Activated T-cell treated with anti-CD3 and anti-CD28 coated beads, Interleukin-2, amount 50 U/mL, for 4 hours (primary cell): ENCODE data around the gene RSU1. TPM values are rescaled to one million over a fixed set of nuclear protein-coding genes. Genes with fewer than 3 reads are reported as not detected.
A peak's percentile ranks its signal among the peaks of the same experiment; 100 is the strongest.

Experiments
- ATAC-seq, 2 donors: fragments of 200-7000 bp; cut with Tn5 transposase; one replicate each; pipeline ENCODE4 v1.10.0; 2021
- DNase-seq: peaks from one replicate; pipeline ENCODE4 v3.0.0-alpha.2; 2020
- H3K27me3 Mint-ChIP-seq: one replicate; pipeline ENCODE4 v1.8.0; 2021; ENCODE audit warnings: low read depth, mixed read lengths
- H3K36me3 Mint-ChIP-seq: one replicate; pipeline ENCODE4 v1.8.0; 2022; ENCODE audit warnings: mixed read lengths; ENCODE audit not compliant: insufficient read depth
- H3K4me1 Mint-ChIP-seq: one replicate; pipeline ENCODE4 v1.8.0; 2021; ENCODE audit warnings: low read depth, mixed read lengths
- H3K4me3 Mint-ChIP-seq: one replicate; pipeline ENCODE4 v1.8.0; 2021; ENCODE audit warnings: mild to moderate bottlenecking, moderate library complexity, mixed read lengths
- H3K9me3 Mint-ChIP-seq: one replicate; pipeline ENCODE4 v1.8.0; 2021; ENCODE audit warnings: mixed read lengths
- total RNA-seq, 3 donors: library from RNA; stranded (reverse); gene quantifications; one replicate each; pipeline ENCODE4 v1.2.1, GENCODE V29; 2021

RSU1 gene
- total RNA-seq, 3 donors from 2014 or later, result 34.7 to 45.7 (median 44.7) TPM

DNA sequence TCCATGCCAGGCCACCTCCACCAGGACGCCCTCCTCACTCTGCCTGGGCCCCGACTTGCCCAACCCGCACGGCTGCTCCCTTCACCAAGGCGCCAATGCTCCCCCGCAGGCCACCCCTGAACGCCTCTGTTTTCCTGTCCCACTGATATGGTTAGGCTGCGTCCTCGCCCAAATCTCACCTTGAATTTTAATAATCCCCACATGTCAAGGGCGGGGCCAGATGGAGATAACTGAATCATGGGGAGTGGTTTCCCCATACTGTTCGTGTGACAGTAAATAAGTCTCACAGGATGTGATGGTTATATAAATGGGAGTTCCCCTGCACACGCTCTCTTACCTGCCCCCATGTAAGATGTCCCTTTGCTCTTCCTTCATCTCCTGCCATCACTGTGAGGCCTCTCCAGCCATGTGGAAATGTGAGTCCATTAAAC is 29.8 kb downstream of the RSU1 start:
- Mint-ChIP-seq H3K9me3 (peaks cover 2% of the 10 kb centered on the region), H3K27me3 (no peaks in the 10 kb centered on the region), H3K4me3 (peak overlapping the region; percentile 14), H3K36me3 (peaks cover 22% of the 10 kb centered on the region), H3K4me1 (peaks cover 29% of the 10 kb centered on the region)
- peak; percentile 97 to 98 for ATAC-seq
- DNase-seq, result peak; percentile 52

DNA sequence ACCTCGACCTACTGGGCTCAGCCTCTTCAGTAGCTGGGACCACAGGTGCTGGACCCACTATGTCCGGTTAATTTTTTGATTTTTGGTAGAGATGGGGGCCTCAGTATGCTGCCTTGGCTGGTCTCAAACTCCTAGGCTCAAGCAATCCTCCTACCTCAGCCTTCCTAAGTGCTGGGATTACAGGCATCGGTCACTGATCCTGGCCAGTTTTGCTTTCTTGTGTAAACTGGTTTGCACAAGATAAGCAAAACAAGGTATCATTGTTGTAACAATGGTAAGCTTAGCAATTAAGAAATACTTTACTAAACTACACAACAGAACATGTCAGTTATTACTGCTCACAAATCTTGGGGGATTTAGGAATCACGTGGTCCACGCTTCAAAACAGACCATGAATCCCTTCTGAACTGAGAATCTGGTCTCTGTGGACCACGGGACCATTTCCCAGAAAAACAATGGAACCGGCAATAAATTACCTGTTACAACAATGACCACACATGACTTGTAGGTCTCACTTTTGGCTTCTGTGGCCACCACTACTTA is 36.8 kb downstream of the RSU1 start:
- Mint-ChIP-seq H3K36me3 (peaks cover 27% of the 10 kb centered on the region), H3K4me3 (no peak overlapping the region), H3K27me3 (no peaks in the 10 kb centered on the region), H3K4me1 (peaks cover 30% of the 10 kb centered on the region), H3K9me3 (no peaks in the 10 kb centered on the region)
- DNase-seq, result no peak
- ATAC-seq, result no peak

DNA sequence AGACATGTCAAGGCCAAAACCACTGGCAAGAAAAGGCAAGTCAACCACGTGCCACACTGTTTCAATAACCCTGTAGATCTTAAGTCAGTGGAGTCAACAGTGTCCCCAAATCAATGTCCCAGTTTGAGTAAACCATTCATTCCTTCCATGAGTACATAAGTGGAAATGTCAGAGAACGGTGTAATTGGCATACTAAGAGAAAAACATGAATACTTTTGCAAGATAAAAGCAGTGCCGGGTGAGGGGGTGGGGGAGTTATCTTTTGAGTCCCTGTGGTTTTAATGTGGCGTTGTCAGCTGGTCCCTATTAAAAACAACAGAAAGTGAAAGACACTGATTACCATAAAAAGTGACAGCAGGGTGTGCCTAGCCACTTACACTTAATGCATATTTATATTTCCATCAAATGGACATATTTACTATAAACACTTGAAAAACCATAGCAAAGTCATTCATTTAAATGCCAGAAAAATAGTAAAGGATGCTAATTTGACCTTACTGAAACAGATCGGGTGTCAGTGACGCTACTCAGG is 37.8 kb downstream of the RSU1 start:
- DNase-seq (peak; percentile 47), ATAC-seq (peak; percentile 95 to 97)
- Mint-ChIP-seq H3K27me3 (no peaks in the 10 kb centered on the region), H3K36me3 (peaks cover 26% of the 10 kb centered on the region), H3K9me3 (no peaks in the 10 kb centered on the region), H3K4me1 (peaks cover 30% of the 10 kb centered on the region), H3K4me3 (peak overlapping the region; percentile 52)

DNA sequence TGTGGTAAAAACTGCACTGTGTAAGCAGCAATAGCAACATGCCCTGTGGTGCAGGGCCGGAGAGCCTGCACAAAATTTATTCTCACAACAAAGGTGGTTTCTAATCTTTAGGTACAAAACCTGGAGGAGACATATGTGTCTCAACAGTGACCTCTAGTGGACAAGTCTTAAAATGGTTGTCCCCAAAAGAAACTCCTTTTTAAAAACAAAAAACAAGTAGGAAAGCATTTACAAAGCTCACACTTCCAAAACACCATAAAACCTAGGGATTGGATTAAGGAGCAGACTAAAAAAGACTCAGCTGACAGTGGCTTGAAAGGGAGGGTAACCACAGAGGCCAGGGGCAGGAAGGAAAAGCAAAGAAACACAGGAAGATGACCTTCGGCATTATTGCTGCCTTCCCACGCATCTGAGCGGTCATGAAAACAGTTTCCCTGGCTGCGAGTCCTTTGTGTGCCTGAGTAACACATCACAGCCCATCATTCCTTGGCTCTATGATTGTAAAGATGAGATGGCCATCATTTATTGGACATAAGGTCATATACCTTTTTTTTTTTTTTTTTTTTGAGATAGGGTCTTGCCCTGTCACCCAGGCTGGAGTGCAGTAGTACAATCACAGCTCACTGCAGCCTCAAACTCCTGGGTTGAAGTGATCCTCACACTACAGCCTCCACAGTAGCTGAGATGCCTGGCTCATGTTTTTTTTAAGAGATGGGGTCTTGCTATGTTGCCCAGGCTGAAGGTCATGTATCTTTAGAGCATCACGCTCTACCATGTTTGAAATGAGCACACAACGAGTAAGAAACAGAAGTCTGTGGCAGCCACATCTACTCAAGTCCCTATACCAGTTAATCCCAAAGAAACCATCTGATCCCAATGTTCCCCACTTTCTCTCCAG is 39.5 kb downstream of the RSU1 start:
- H3K27me3 Mint-ChIP-seq, result no peaks in the 10 kb centered on the region
- no peak overlapping the region for H3K4me3 Mint-ChIP-seq
- peaks cover 30% of the 10 kb centered on the region for H3K4me1 Mint-ChIP-seq
- H3K36me3 Mint-ChIP-seq, result peaks cover 27% of the 10 kb centered on the region
- no peaks in the 10 kb centered on the region for H3K9me3 Mint-ChIP-seq
- DNase-seq (no peak), ATAC-seq (no peak)

DNA sequence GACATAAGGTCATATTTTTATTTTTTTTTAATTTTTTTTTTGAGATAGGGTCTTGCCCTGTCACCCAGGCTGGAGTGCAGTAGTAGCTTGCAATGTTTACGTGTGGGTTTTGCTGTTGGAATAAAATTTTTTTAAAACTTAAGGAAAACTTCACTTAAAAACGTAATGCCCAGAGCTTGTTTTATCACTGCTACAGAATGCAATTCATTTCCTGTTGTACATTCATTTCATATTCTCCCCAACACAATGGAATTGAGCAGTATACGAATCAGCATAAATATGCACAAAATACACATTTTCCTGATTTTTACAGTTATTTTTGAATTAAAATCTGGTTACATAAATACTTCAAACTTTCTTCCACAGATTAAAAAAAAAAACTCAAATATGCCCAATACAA is 40.3 kb downstream of the RSU1 start:
- Mint-ChIP-seq H3K4me3 (no peak overlapping the region), H3K4me1 (peaks cover 32% of the 10 kb centered on the region), H3K36me3 (peaks cover 24% of the 10 kb centered on the region), H3K27me3 (no peaks in the 10 kb centered on the region), H3K9me3 (no peaks in the 10 kb centered on the region)
- DNase-seq, result no peak
- ATAC-seq, result no peak

DNA sequence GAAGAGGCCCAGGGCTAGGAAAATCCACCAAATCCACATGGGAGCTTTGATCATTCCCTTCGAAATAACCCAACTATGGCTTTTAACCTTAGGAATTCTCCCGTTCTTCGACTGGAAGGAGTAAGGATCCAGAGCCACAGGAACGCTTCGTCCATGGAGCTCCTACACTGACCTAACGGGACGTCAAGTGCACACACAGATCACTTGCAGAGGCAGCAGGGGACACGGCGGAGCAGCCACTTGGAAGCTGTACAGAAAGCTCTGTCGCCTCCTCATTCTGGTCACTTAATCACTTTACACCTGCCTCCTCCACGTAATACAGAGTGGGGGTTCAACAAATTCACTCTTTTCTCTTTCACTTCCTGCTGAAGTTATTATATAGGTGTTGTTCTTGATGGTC is 43.9 kb downstream of the RSU1 start:
- Mint-ChIP-seq H3K36me3 (peaks cover 10% of the 10 kb centered on the region), H3K27me3 (no peaks in the 10 kb centered on the region), H3K9me3 (no peaks in the 10 kb centered on the region), H3K4me1 (peaks cover 20% of the 10 kb centered on the region), H3K4me3 (no peak overlapping the region)
- DNase-seq, result no peak
- ATAC-seq, result no peak

DNA sequence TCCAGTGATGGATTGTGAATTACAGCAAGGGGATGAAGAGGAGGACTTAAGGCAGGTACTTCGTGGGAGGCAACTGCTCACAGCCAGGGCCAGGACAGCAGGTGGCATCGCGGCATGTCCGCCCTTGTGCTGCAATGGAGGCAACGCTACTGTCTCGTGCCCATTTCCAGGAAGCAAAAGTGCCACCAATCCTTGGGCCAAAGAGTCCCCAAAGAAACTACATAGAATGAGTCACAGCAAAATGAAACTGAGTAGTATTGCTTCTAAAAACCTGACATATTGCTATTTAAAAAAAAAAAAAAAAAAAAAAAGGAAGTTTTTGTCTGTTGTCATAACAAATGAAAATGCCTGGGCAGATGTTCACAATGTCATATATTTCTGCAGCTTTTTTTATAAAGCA is 46.6 kb downstream of the RSU1 start:
- DNase-seq (no peak), ATAC-seq (peak in 1 of 2 donors; percentile 73)
- Mint-ChIP-seq H3K27me3 (no peaks in the 10 kb centered on the region), H3K9me3 (no peaks in the 10 kb centered on the region), H3K36me3 (peaks cover 8% of the 10 kb centered on the region), H3K4me1 (peaks cover 12% of the 10 kb centered on the region), H3K4me3 (no peak overlapping the region)

DNA sequence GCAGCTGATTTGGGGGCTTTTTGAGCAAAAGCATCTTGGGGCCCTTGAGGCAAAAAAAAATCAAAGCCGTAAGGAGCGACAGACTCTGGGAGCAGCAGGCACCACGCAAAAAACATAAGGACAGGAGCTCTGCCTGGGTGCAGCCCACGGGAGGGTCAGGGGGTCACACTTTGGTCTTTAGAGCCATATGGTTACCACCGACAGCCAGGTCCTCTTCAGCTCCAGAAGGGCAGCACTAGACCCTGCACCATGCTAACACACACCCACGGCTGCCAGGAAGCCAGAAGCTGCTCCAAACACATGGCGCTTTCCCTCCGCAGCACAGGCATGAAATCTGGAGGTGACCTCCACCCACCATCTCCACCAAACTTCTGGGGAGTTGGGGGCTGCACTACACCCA is 47.1 kb downstream of the RSU1 start:
- Mint-ChIP-seq H3K27me3 (no peaks in the 10 kb centered on the region), H3K4me3 (no peak overlapping the region), H3K9me3 (no peaks in the 10 kb centered on the region), H3K4me1 (peaks cover 14% of the 10 kb centered on the region), H3K36me3 (peaks cover 8% of the 10 kb centered on the region)
- no peak for DNase-seq
- no peak for ATAC-seq

DNA sequence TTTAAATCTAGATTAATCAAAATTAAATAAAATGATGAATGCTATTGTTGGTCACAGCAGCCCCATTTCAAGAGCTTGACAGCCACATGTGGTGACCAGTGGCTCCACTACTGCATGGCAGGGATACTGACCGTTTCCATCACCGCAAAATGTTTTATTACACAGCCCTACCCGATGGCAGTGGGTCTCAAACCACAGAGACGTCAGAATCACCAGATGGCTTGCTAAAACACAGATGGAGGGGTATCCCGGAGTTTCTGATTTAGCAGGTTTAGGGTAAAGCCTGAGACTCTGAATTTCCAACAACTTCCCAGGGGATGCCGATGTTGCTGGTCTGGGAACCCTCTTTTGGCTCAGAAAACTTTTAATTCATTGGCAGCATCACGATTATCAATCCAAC is 47.9 kb downstream of the RSU1 start:
- no peak overlapping the region for H3K4me3 Mint-ChIP-seq
- no peaks in the 10 kb centered on the region for H3K9me3 Mint-ChIP-seq
- H3K27me3 Mint-ChIP-seq, result no peaks in the 10 kb centered on the region
- peaks cover 11% of the 10 kb centered on the region for H3K36me3 Mint-ChIP-seq
- DNase-seq, result no peak
- peaks cover 14% of the 10 kb centered on the region for H3K4me1 Mint-ChIP-seq
- ATAC-seq, result no peak

DNA sequence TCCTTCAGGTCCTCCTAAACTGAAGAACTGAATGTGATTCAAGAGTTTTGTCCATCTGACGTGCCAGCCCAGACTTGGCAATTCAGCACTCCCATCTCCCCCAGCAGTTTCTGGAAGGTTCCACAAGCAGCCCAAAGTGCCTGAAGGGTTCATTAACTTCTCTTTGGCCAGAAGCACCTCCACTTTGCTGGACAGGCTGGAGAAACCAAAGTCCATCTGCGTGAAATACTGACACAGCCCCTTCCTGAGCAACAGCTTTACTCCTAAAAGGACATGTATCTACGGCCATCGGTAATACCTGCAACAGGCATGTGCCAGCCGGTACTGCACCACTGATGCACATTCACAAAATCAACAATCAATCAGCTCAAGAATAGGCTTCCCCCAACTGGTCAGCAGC is 48.5 kb downstream of the RSU1 start:
- no peak overlapping the region for H3K4me3 Mint-ChIP-seq
- H3K36me3 Mint-ChIP-seq, result peaks cover 13% of the 10 kb centered on the region
- no peaks in the 10 kb centered on the region for H3K9me3 Mint-ChIP-seq
- no peak for DNase-seq
- no peak for ATAC-seq
- no peaks in the 10 kb centered on the region for H3K27me3 Mint-ChIP-seq
- H3K4me1 Mint-ChIP-seq, result peaks cover 14% of the 10 kb centered on the region

DNA sequence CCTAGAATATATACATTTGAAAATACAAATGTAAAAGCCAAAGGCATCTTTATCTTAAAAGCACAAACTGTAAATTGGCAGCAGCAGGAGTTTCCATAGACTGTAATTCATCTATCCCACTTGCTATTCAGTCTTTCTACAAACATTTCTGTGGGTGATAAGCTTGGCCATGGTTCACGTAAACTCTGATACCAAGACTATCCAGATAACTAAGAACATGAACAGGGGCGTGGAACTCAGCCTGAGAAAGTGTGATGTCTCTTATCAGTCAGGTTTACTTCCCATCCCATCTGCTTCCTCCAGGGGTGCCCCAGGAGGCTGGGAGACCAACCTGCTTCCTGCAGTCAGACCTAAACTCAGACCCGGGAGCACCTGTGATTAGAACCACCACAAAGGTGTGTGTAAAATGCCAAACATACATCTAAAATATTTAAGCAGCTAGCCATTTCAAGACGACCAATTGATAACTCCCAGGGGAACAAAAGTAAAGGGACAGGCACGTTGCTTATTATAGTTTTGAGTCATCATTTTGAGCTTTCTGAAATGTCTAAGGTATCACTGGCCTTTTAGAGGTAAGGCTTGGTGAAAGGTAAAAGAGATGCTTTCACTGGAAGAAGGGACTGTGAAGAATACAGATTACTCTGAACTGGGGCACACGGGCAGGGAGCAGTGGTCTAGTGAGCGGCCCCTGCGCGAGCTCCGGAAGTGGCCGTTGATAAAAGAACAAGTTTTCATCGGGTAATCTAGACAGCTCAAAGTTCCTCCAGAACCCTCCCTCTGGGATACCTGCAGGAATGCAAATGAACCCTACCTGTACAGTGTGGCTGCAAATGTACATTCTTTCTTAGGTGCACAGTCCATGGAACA is 51.5 kb downstream of the RSU1 start:
- no peak for ATAC-seq
- no peak for DNase-seq
- Mint-ChIP-seq H3K4me1 (peaks cover 7% of the 10 kb centered on the region), H3K4me3 (no peak overlapping the region), H3K27me3 (no peaks in the 10 kb centered on the region), H3K9me3 (no peaks in the 10 kb centered on the region), H3K36me3 (peaks cover 20% of the 10 kb centered on the region)

DNA sequence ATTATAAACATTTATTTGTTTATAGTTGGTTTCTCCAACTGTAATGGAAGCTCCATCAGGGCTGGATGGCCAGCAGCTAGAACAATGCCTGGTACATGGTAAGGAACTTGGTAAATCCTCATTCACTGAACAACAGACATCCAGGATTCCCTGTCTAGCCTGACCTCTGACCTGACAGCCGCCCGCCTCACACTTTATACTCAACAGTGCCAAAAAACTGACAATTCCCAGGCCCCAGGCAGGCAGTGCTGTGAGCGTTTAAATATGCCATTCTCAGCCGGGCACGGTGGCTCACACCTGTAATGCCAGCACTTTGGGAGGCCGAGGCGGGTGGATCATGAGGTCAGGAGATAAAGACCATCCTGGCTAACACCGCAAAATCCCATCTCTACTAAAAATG is 55.9 kb downstream of the RSU1 start:
- no peaks in the 10 kb centered on the region for H3K9me3 Mint-ChIP-seq
- H3K36me3 Mint-ChIP-seq, result peaks cover 30% of the 10 kb centered on the region

DNA sequence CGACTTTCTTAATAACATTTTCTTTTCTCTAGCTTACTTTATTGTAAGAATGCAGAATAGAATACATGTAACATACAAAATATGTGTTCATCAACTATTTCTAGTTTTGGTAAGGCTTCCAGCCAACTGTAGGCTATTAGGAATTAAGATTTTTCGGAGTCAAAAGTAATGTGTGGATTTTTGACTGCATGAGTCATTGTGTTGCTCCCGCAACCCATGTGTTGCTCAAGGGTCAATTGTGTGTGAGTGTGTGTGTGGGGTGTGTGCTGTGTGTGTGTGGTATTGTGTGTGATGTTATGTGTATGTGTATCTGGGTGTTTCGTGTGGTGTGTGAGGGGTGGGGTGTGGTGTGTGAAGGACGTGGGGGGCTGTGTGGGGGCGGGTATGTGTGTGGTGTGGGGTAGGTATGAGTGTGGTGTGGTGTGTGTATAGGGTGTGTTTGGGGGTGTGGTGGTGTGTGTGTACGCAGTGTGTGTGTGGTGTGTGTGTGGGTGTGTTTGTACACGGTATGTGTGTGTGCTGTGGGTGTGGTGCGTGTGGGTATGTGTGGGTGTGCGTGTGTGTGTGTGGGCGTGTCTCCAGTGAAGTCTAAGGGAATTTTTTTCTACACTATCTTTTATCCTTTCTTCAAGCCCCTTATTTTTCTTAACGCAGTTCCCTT is 60.5 kb downstream of the RSU1 start:
- Mint-ChIP-seq H3K4me1 (peaks cover 2% of the 10 kb centered on the region), H3K4me3 (no peak overlapping the region), H3K36me3 (peaks cover 26% of the 10 kb centered on the region), H3K9me3 (no peaks in the 10 kb centered on the region), H3K27me3 (no peaks in the 10 kb centered on the region)
- no peak for ATAC-seq
- no peak for DNase-seq

More for the DNA sequence above, 55.9 kb downstream of the RSU1 start:
- ATAC-seq (no peak), DNase-seq (no peak)
- Mint-ChIP-seq H3K27me3 (no peaks in the 10 kb centered on the region), H3K4me1 (peaks cover 5% of the 10 kb centered on the region), H3K4me3 (no peak overlapping the region)

DNA sequence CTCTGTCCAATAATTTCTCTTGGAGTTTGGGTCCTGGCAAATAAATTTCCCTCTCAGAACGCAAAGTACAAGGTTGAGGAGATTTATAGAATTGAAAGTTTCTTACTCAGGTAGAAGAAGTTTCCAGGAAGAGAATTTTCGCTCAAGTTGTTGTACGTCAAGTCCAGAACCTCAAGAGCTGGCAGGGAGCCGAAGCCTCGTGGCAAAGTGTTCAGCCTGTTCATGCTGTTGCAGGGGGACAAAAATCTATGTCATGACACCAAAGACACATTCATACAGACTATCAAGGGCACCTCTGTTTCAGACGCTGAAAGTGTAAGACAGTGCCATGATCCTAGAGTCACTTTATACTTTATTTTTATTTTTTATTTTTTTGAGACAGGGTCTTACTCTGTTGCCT is 62.5 kb downstream of the RSU1 start:
- Mint-ChIP-seq H3K27me3 (no peaks in the 10 kb centered on the region), H3K4me3 (no peak overlapping the region), H3K4me1 (peaks cover 2% of the 10 kb centered on the region), H3K36me3 (peaks cover 24% of the 10 kb centered on the region), H3K9me3 (no peaks in the 10 kb centered on the region)
- DNase-seq (no peak), ATAC-seq (no peak)
